Measurements from ENCODE around the gene CLCA1. TPM values are rescaled to one million over a fixed set of nuclear protein-coding genes. Genes with fewer than 3 reads are reported as not detected.

Gene CLCA1
- total RNA-seq, 1 donor from 2014 or later, result not detected

DNA sequence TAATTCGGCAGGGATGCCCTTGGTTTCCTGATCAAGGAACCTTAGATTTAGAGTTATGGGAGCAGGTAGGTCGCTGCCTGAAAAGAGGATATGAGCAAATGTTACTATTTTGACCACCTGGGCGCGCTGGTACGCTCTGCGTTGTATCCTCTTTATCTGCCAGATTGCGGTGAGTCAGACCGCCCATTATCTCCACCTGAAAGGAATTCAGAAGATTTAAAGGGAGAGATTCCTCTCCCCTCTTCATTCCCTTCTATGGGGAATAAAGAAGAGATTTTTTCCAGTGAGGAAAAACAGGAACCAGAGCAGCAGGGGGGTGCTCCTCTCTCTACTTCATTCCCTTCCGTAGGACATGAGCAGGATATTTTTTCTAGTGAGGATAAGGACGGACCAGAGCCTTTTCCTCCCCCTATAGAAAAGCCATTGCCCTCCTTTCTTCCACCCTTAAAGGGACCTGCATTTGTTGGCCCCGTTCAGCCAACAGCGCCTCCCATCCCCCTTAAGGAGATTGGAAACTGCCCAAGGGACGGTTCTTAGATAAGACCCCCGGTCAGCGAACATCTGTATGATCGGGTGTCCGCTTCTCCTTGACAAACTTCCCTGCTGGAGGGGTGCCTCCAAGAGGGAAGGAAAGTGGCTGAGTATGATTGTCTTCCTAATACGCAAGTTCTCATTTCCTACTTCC lies 34.1 kb downstream of the CLCA1 start:
- DNase-seq (ENCODE audit: low spot score in 2 of 2), result no peak
- no peak for FAIRE-seq

DNA sequence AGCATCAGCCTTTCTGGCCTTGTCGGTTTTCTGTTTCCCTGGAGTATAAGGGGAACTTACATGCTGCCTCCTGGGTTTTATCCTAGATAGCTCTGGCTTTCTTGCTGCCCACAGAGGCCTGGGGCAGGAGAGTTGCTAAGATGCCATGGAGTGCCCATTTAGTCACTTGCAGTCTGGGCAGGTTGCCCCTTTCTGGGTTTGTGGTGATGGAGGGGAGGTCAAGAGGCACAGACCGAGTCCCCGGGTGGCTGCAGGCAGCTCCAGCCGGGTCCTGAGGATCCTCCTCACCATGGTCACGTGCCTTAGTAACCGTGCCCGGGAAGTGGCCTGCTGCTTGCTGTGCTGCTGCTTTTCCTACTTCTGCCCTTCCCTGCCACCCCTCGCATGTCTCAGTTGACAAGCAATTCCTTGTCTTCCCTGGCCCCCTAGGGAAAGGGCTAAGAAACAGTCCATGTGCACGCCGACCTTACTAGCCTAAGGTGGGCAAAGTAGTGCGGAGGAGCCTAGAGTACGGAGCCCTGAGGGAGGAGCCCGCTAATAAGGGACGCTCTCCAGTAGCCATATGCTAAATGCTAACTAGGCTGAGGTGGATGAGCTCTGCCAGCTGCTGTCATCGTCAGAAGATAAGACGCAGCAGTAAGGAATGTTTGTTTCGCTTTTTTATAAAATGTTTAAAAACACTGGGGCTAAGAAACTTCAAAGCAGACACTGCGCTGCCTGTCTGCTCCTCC lies 34.8 kb downstream of the CLCA1 start:
- no peak for DNase-seq (ENCODE audit: low spot score in 2 of 2)
- FAIRE-seq, result no peak

DNA sequence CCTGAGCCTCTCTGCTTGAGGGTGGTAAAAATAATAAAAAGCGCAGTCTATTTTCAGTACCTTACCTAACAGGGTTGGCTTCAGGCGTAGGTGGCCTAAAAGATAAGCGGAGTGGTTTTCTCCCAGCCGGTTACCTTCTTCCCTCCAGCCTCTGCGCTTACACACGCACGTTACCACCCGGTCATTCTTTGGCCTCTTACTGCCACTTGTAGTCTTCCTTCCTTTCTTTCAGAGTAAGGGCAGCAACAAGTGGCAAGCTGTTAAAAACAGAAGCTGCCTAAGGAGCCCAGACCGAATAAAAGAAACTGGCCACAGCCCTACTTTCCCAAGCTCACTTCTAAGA lies 35.4 kb downstream of the CLCA1 start:
- no peak for DNase-seq (ENCODE audit: low spot score in 2 of 2)

DNA sequence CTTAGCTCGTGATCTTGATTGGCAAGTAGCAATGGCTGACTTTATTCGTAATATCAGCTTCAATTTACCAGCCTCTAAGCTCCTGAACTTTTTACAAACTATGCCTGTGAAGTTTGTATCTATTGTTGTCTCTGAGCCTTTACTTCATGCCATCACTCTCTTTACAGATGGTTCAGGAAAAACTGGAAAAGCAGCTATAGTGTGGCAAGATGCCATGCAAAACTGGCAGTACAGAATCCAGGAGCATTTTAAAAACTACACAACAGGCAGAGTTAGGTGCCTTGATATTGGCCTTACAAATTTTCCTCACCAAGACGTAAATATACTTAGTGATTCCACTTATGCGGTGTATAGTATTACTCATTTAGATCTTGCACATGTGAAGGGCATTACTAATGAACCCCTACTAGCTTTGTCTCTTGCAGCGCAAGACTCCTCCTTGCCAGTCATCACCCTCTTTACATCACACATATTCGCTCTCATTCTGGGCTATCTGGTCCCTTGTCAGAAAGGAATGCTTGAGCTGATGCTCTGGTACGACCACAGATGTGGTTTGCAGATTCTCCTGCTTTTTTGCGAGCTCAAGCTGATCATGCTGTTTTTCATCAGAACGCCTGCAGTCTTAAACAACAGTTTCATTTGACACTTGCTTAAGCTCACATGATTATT lies 36.3 kb downstream of the CLCA1 start:
- no peak for DNase-seq (ENCODE audit: low spot score in 2 of 2)
- no peak for FAIRE-seq

More for the DNA sequence above, 35.4 kb downstream of the CLCA1 start:
- no peak for FAIRE-seq

DNA sequence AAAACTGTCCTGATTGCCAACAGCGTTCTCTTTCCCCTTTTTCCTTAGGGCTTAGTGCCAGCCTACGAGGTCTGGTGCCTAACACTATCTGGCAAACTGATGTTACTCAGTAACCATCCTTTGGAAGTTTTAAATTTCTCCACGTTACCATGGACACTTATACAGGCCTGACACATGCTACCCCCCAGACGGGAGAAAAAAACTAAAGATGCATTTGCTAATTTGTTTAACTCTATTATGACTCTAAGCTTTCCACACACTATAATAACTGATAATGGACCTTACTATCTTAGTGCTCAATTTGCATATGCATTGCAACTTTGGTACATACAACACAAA lies 36.8 kb downstream of the CLCA1 start:
- FAIRE-seq (no peak), DNase-seq (ENCODE audit: low spot score in 2 of 2) (no peak)

DNA sequence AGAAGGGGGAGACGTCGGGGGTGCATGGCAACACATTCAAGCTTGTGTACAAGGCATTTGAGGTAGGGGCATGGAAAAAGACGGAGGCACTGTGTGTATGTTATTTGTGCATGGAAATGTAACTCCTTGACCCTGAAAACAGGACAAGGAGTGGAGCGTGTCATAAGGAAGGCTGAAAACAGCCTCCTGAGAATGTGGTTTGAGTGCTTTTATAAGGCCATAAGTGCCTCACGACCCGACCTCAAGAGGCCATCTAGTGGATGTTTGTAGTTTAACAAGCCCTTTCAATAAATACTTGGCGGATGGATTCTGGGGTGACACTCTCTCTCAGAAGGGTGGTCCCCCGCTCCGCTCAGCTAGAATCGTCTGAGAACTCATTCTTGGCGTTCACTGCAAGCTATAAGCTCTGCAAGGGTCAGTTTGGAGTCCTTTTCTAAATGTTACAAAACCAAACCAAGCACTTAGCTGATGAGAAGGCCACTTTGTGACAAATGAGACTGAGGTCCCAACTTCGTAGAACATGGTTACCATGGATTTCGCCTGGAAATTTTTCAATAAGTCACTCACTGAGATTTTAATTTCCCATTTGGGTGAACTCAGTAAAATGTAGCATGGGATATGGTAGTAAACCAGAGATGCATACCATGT lies 39.3 kb downstream of the CLCA1 start:
- no peak for DNase-seq (ENCODE audit: low spot score in 2 of 2)
- FAIRE-seq, result no peak

DNA sequence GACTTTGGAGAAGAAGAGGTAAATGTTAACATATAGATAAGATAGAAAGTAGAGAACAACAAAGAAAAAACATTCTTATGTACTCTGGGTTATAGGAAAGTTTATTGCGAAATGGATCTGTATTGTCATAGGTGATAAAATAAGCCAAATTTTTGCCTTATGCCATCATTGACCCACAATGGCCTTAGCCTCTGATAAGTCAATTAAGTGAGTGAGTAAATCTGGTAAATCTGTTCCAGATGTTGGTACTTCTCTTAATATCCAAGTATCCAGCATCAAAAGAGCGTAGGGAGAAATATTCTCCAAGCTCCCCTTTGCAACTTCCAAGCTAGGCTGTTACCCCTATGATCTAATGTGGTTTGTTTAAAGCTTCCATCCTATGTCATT lies 39.8 kb downstream of the CLCA1 start:
- FAIRE-seq, result no peak
- no peak for DNase-seq (ENCODE audit: low spot score in 2 of 2)

DNA sequence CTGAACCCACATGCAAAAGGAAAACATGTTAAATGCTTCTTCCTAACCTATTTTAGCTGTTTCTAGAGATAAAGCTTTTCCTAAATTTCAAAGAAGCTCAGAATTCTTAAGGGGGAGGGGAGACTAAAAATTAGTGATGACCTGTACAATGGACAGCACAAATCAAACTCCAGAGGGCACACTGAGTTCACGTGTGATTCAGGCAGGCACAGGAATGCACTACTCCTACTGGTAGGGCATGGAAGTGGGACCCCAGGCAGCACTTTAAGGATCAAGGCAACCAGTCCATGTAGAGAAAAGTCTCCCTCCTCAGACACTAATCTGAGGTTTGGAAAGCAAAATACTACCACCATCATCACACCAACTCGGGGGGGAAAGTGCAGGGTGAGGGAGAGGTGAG lies 46.9 kb downstream of the CLCA1 start:
- FAIRE-seq, result no peak
- DNase-seq (ENCODE audit: low spot score in 2 of 2), result peak in 1 of 2 donors; percentile 50

DNA sequence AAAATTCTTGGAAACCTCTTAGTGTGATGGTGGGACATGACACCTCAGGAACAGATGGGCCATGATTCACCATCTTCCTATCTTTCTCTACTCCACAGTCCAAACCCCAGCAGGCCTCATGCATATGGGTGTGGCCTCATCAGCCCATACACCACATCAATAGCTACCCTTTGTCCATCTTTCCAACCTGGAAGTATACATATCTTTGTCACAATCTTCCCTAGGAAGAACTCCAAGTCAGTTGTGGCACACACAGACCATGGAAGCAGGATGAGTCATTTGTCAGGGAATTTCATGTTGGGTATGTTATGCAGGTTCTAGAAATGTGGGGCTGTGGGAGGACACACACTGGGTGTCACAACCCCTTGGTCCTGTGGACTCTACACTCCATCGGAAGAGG lies 47.6 kb downstream of the CLCA1 start:
- DNase-seq (ENCODE audit: low spot score in 2 of 2) (no peak), FAIRE-seq (no peak)

DNA sequence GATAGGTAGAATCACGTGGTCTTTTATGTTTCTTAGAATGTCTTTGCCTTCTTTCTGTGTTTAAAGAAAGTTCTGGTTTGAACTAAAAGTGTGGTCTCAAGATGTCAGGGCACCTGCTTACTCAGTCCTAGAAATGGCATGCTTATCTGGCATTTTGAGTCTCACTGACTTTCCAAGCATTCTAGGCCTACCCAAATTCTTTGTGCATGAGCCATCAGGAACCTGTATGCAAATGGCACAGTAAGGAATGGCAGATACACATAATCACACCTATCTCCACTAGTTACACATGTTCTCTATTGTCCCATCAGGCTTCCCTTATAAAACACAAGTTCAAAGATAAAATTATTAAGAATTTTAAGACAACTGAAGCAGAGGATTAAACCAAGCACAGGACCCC lies 48.6 kb downstream of the CLCA1 start:
- FAIRE-seq, result no peak

DNA sequence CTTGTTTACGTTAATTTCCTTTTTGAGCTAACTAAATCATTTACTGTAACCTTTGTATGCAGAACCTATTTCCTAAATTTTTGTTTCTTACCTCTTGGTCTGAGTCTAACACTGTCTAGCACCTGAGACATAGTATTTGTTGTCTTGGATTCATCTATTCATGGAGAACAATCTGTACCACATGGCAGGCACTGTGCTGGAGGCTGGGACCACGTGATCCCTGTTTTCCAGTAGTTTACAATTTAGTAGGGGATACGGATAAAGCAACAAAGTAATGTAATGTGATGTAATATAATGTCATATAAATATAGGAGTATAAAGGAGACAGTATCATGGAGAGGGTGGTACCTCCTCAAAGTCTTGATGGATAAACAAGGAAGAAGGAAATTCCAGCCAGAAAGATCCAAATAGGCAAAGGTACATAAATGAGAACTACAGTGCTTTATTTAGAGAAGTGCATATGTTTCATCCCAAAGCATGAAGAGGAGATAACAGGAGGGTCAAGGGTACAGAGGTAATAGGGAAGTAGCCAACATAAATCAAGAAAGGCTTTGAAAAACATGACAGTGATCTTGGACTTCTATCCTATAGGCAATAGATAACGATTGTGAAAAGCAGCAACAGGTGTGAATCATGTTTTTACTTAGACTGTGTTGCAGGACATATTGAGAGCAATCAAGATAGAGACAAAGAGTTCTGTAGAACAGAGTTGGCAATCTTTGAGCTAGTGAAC lies 52.2 kb downstream of the CLCA1 start:
- FAIRE-seq (no peak), DNase-seq (ENCODE audit: low spot score in 2 of 2) (no peak)

More for the DNA sequence above, 48.6 kb downstream of the CLCA1 start:
- DNase-seq (ENCODE audit: low spot score in 2 of 2), result no peak

DNA sequence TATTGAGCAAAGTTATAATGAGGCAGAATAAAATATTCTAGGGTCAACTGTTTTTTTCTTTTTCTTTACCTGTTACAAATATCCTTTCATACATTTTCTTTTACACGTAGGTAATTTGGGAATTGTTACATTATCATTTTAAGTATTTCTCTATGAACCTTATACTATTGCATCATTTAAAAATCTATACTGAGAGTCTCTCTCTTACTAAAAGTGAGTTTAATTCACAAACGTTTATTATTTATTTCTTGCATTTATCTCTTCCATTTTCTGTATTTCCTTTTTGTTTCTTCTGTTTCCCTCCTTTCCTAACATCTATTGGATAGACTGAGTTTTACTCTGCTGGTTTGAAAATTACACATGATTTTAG lies 52.8 kb downstream of the CLCA1 start:
- FAIRE-seq, result peak; percentile 6

DNA sequence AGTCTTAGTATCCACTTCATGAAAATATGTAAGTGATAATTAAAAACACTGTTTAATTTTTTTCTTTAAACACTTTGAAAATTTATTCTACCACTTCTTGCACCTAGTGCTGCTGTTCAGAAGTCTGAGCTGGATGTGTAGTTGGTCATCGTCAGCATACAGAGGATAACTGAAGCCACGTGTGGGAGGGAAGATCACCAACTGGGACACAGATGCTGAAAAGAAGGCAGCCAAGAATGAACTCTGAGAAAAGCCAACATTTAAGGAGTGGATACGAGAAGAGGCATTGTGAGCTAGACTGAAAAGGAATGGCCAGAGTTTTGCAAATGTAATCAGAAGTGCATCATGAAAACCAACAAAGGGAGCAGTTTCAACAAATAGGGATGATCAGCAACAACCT lies 53.5 kb downstream of the CLCA1 start:
- DNase-seq (ENCODE audit: low spot score in 2 of 2) (no peak), FAIRE-seq (no peak)

More for the DNA sequence above, 52.8 kb downstream of the CLCA1 start:
- DNase-seq (ENCODE audit: low spot score in 2 of 2), result no peak

DNA sequence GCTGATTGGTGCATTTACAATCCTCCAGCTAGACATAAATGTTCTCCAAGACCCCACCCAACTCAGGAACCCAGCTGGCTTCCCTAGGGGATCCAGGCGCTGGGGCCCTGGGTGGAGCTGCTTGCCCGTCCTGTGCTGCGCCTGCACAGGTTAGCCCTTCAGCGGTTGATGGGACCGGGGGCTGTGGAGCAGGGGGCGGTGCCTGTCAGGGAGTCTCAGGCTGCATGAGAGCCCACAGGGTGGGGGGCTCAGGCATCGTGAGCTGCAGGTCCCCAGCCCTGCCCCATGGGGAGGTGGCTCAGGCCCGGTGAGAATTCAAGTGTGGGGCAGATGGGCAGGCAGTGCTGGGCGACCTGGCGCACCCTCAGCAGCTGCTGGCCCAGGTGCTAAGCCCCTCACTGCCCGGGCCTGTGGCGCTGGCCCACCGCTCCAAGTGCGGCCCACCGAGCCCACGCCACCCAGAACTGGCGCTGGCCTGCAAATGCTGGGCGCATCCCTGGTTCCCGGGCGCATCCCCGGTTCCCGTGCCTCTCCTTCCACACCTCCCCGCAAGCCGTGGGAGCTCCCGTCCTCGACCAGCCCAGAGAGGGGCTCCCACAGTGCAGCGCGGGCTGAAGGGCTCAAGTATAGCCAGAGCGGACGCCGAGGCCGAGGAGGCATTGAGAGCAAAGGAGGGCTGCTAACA lies 55.1 kb downstream of the CLCA1 start:
- FAIRE-seq (no peak), DNase-seq (ENCODE audit: low spot score in 2 of 2) (no peak)

DNA sequence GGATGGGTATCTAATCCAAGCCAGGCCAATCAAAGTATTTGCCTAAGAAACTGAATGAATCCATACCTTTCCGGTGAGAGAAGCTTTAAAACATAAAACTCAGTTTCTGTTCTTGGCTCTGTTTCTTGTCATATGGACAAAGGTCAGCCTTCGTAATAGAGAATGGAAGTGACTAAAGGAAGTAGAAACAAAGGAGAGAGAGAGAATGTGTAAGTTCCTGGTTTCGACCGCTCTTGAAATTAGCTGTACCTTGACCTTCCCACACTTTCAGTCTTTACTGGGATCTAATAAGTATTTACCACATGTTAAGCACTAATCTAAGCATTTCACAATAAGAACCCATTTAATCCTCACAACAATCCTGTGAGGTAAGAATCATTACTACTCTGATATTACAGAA lies 58.6 kb downstream of the CLCA1 start:
- FAIRE-seq (no peak), DNase-seq (ENCODE audit: low spot score in 2 of 2) (no peak)

DNA sequence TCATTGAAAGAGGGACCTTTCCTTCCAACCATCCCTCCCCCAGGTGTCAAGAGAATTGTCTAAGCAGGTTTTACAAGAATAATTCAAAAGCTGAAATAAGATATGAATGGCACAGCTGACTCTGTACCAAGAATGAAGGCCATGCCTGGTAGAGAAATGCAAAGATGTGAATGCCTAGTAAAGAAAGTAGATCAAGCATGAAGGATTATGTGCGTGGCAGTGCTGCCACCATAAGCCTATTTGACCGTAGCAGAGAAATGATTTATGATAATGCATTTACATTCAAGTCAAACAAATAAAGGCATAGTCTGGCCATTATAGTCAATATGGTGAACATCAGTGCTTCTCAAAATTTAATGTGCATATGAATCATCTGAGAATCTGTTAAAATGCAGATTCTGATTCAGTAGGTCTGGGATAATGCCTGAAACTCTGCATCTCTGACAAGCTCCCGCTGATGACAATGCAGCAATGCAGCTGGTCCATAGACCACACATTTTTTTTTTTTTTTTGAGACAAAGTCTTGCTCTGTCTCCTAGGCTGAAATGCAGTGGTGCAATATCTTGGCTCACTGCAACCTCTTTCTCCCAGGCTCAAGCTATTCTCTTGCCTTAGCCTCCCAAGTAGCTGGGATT lies 61.6 kb downstream of the CLCA1 start:
- no peak for FAIRE-seq
- no peak for DNase-seq (ENCODE audit: low spot score in 2 of 2)

DNA sequence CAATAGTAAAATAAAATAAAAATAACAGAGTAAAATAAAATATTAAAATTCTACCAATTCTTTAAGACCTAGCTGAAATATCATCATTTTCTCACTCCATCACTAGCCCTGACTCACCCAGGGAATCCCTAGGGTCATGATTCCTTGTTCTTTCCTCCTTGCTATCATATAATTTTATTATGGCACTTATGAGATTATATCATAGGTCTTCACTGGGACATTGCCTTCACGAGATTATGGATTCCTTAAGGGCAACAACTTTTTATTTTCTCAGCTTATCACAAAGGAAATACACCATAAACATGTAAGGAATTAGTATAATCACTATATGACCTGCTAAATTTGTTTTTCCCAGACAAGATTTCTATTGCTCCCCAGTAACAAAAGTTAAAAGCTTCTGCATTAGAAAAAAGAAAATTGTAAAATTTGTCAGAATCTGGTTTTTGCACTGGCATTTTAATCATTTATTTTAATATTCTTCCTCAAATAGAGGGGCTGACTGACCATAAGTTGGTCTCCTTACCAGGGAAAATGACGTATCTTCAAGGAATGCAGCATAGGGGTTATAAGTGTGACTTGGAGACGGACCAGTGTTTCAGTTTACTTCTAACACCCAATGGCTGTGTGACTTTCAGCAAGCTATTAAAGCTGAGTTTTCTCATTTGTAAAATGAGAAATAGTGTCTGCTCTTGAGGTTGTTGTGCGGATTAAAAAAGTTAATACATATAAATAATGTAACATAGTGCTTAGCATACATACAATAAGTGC lies 69.4 kb downstream of the CLCA1 start:
- FAIRE-seq (no peak), DNase-seq (ENCODE audit: low spot score in 2 of 2) (no peak)

DNA sequence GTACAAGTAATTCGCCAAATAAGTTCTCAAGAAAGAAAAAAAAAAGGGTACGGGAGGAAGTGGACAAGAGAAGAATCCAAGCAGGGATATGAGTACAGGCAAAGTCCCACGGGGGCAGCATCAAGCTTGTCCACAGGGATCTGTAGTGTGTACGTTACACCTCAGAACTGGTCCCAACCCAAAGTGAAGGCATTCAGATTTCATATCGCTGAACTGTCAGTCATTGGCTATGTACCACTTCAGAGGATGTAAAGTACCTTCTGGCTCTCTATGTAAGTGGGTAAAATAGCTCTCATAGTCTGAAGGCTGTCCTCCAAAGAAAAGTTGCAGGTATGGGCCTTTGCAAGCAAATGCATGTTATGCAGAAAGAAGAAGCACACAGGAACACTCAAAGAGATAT lies 70.0 kb downstream of the CLCA1 start:
- DNase-seq (ENCODE audit: low spot score in 2 of 2) (no peak), FAIRE-seq (no peak)

DNA sequence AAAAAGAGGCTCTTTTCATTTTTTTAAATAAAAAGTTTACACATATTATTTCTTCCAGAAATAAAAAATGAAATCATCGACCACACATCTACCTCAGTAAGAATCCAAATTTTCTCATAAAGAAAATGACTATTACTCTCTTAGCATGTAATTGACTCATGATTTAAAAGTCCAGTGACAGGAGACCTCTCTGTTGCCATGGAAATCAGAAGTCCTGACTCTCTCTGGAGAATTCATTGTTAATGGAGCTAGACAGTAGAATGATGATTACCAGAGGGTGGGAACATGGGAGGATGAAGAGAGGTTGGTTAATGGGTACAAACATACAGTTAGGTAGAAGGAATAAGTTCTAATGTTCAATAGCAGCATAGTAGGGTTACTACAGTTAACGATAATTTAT lies 73.1 kb downstream of the CLCA1 start:
- no peak for FAIRE-seq
- DNase-seq (ENCODE audit: low spot score in 2 of 2), result no peak

All from frontal cortex (tissue), 4 donors.